HG02642 (cell line): Measurements from ENCODE around the gene FBXO7.

ENCODE experiments used
- ATAC-seq: cut with Tn5 transposase; IDR thresholded peaks from one replicate; pipeline ENCODE4 v1.9.1; 2021; ENCODE audit warnings: mild to moderate bottlenecking; ENCODE audit not compliant: unreplicated experiment, poor library complexity

FBXO7 gene

DNA sequence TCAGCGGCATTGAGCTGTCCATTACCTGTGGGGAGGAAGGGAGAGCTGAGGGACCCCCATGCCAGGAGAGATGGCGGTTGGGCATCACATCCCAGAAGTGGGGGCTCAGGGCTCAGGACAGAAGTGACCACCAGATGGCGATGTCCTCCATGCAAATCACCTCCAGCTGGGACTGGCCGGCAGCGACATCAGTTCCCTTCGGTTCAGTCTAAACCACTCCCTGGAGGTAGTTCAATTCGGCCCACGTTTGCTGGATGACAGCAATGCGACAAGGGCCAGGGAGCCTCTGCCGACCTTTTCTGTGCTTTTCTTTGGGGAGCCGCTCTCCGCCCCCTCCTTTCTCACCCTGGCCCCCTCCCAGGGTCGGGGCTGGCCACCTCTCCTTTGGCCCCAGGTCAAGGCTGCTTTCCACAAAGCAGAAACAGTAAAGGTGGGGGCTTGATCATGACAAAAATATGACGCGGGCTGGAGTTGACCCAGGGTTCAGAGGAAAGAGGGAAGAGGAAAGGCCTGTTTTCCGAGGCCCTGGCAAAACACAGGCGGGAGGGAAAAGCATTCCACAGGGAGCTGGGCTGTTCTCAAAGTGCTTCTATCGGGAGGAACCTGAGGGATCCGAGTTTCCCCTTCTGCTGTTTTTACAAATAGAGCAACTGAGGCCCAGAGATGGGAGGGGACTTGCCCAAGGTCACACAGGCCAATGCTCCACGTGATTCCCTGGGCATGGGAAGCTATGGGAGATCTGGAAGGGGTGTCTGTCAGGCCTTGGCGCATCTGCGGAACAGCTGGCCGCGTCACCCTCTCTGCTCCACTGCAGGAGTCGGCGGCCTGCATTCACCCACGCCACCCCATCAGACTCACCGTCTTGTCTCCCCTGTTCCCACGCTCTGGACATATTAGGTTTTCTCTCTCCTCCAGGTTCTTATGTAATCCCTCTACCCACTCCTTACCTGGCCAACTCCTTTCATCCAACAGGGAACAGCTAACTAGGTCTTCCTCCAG, 54.7 kb downstream of the FBXO7 start:
- no peak for ATAC-seq

DNA sequence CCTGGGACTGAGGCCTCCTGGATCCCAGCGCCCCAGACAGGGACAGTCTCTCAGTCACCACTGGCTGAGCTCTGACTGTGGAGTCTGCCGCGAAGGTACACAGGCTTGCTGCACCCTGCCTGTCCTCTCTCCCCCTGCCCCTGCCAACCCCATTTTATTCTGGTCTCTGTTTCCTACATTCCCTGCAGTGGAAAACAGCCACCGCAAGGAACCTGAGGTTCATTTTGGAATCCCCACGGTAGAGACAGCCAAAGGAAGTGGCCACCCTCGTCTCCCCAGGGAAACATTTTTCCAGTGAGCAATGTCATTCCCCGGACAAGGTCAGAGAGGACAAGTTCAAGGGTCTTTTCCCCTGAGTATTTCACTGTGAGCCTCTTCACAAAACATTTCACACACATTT, 56.6 kb downstream of the FBXO7 start:
- no peak for ATAC-seq

- ATAC-seq: no peak
Measured at GRCh38 chr22:32531931-32532819, 57.6 kb downstream of the FBXO7 start.

GRCh38 chr22:32532820-32533128, 58.2 kb downstream of the FBXO7 start:
- no peak for ATAC-seq

GRCh38 chr22:32533265-32534111, 58.9 kb downstream of the FBXO7 start:
- no peak for ATAC-seq

- no peak for ATAC-seq
Measured at GRCh38 chr22:32534252-32535235, 59.9 kb downstream of the FBXO7 start.

GRCh38 chr22:32535531-32536190, 61.0 kb downstream of the FBXO7 start:
- no peak for ATAC-seq

GRCh38 chr22:32536352-32536751, 61.7 kb downstream of the FBXO7 start:
- ATAC-seq: no peak

- no peak for ATAC-seq
Measured at GRCh38 chr22:32538521-32538920, 63.9 kb downstream of the FBXO7 start.

DNA sequence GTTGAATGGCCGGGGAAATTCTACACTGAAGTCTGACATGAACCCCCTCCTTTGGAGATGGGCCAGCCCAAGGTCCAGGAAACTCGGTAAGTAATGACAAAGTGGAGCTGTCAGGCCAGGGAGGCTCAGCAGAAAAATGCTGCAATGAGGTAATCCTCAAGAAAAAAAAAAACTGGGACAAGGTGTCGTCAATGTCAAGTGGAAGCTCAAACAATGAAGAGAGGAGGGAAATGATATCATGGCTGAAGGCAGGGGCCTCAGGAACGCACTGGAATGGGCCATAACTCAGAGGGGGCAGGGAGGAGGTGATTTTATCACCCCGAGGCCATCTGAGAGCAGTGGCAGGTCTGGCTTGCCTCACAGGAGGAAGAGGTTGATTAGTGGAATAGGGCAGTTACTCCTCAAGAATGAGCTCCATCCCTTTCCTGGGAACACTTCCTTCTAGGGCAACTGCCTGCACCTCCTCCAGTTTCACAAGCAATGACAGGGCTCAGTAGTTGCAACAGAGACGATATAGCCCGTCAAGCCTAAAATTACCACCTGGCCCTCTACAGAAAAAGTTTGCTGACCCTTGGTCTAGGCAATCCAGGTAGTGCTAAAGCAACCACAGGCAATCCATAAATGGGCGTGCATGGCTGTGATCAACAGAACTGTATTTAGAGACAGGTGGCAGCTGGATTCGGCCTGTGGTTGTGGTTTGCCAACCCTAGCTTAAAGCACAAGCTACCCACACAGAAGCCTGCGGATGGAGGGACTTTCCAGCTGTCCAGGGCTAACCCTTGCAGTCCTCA, 65.2 kb downstream of the FBXO7 start:
- no peak for ATAC-seq

DNA sequence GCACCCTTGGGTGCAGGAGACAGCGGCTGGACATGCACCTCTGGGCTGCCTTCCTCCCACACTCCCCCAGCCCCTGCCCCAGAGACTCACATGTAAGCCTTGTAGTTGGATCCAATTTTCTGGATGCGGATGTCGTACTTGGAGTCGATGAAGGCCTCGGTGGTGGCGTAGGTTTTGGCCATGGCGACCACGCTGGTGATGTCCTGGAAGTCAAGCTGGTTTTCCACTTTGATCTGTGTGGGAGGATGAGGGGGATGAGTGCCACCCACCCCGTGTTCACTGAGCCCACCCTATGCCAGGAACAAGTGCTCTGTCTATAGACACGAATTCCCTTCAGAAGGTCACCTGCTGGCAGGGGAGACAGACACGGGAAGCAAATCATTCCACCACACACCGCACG, 66.9 kb downstream of the FBXO7 start:
- ATAC-seq: no peak

- ATAC-seq: no peak
Measured at GRCh38 chr22:32542066-32542676, 67.6 kb downstream of the FBXO7 start.

DNA sequence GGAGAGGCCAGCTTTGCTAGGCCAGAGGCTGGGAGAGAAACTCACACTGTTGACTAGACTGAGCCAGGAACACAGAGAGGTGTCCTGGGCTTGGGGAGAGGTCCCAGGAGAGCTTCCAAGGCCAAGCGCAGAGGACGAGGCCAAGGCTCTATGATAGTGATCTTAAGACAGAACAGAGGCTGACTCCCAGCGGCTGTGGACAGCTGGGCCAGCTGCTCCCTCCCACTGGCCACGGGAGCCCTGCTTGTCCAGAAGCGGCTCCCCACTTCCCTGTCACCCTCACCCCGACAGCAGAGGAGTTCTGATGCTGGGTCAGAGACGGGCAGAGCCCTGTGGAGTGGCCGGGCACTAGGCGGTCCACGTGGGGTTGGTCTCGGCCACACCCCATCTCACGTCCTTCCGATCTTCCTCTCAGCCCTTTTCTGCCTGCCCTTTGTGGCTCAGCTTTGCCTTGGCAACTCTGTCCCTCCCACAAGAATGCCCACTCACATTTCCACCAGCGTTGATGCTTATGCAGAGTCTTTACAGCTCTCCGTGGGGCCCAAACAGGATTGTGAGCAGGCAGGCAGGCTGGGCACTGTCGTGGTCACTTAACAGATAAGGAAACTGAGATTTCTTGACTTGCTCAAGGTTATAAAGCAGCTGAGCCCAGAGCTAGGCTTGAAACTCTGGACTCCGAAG, 68.2 kb downstream of the FBXO7 start:
- no peak for ATAC-seq

- no peak for ATAC-seq
Measured at GRCh38 chr22:32544953-32545558, 70.4 kb downstream of the FBXO7 start.

GRCh38 chr22:32545801-32546200, 71.2 kb downstream of the FBXO7 start:
- no peak for ATAC-seq

DNA sequence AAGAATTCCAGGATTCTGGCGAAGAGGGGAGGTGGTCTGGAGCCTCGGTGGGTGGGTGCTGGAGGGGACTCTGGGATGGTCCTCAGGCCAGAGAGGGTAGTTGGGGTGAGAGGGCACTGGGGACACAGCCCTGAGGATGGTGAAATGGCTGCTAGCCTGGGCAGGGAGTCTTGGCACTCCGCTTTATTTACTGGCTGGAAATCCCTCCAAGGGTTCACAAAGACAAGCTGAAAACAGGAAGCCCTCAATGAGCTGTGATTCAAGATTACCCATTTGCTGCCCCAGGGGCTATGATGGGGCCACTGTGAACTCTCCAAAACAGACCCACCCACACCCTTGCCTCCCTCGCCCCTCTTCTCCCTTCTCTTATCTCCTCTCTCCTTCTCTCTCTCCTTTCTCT, 71.9 kb downstream of the FBXO7 start:
- ATAC-seq: no peak

- no peak for ATAC-seq
Measured at GRCh38 chr22:32546935-32547334, 72.3 kb downstream of the FBXO7 start.
